Panc1 (cell line): Measurements from ENCODE around the gene TRIM54. TPM values are rescaled to one million over a fixed set of nuclear protein-coding genes. Genes with fewer than 3 reads are reported as not detected.

Source experiments
- ATAC-seq: fragments of 200-7000 bp; cut with Tn5 transposase; 2 replicates; pipeline ENCODE4 v1.9.1; 2020; ENCODE audit warnings: mild to moderate bottlenecking, moderate library complexity
- BruUV-seq: library from RNA; stranded (reverse); fragments of 400-500 nt; replicated peaks from 2 replicates; lab custom pipeline; 2021; lab: Mats Ljungman, UMichigan
- CTCF ChIA-PET: fragments of 300-600 bp; sonication (Branson Sonifier 250); formaldehyde crosslinking; loops from one replicate; lab custom pipeline; 2022; ENCODE audit warnings: antibody characterized with exemption; lab: Charles Lee
- POLR2A ChIA-PET: fragments of 300-600 bp; sonication (Branson Sonifier 250); formaldehyde crosslinking; loops from one replicate; lab custom pipeline; 2022; ENCODE audit warnings: antibody characterized with exemption; lab: Charles Lee
- DNase-seq: peaks from one replicate; pipeline ENCODE4 v3.0.0-alpha.2; 2010; ENCODE audit warnings: low read depth, low spot score
- H3K27ac ChIP-seq: 2 replicates; pipeline ENCODE4 v1.5.1; 2011; ENCODE audit warnings: mild to moderate bottlenecking, low read length, inconsistent platforms
- H3K27me3 ChIP-seq: fragments of 200-500 bp; sonication (Bioruptor generic); 2 replicates; pipeline ENCODE4 v1.6.0; 2014; ENCODE audit warnings: low read length, inconsistent platforms; ENCODE audit not compliant: control insufficient read depth, insufficient read depth
- H3K36me3 ChIP-seq: fragments of 200-500 bp; sonication (Bioruptor generic); 2 replicates; pipeline ENCODE4 v1.5.1; 2014; ENCODE audit warnings: inconsistent platforms, mild to moderate bottlenecking, low read length, moderate library complexity; ENCODE audit not compliant: control insufficient read depth, insufficient read depth
- H3K4me1 ChIP-seq: 2 replicates; pipeline ENCODE4 v1.5.1; 2011; ENCODE audit warnings: inconsistent platforms, mild to moderate bottlenecking, low read length, moderate library complexity; ENCODE audit not compliant: control insufficient read depth, insufficient read depth
- H3K4me3 ChIP-seq, 2 experiments: 2 replicates each; pipeline ENCODE4 v1.5.1; 2011 to 2012; ENCODE audit warnings: low read depth in 2 of 2, low read length in 2 of 2, mild to moderate bottlenecking in 2 of 2, inconsistent platforms in 1 of 2, moderate library complexity in 1 of 2
- H3K9me3 ChIP-seq: fragments of 200-500 bp; sonication (Bioruptor generic); 2 replicates; pipeline ENCODE4 v1.5.1; 2014; ENCODE audit warnings: low read depth, mild to moderate bottlenecking, inconsistent platforms, low read length, moderate library complexity; ENCODE audit not compliant: control insufficient read depth, insufficient read depth
- POLR2AphosphoS5 ChIP-seq: IDR thresholded peaks from 2 replicates; pipeline ENCODE4 v1.6.1; 2012; ENCODE audit warnings: mild to moderate bottlenecking, low read depth, low read length, moderate library complexity
- SIN3A ChIP-seq: IDR thresholded peaks from 2 replicates; pipeline ENCODE4 v1.6.1; 2012; ENCODE audit warnings: low read depth, mild to moderate bottlenecking, low read length, moderate library complexity, borderline replicate concordance; ENCODE audit not compliant: insufficient read depth
- TCF7L2 ChIP-seq: IDR thresholded peaks from 2 replicates; pipeline ENCODE4 v1.6.1; 2011; ENCODE audit warnings: mild to moderate bottlenecking, low read depth, low read length, inconsistent platforms
- in situ Hi-C: cut with HindIII; loops from 2 replicates; pipeline ENCODE4 v1.10.0; 2016; ENCODE audit warnings: low sequenced_read_pairs, low pct_unique_long_range_greater_than_20kb
- intact Hi-C: fragments of 100-400 bp; cut with micrococcal nuclease; formaldehyde crosslinking; loops from one replicate; pipeline ENCODE4 v1.10.0; 2022; ENCODE audit not compliant: unreplicated experiment
- total RNA-seq: library from RNA; stranded (reverse); gene quantifications from one replicate; pipeline ENCODE4 v1.2.1, GENCODE V29; 2021; ENCODE audit not compliant: unreplicated experiment
- TF ChIP-seq, protein P1 (sequence below): fragments of 450-650 bp; IDR thresholded peaks from 2 replicates; pipeline ENCODE4 v1.5.1; 2017; ENCODE audit warnings: mild to moderate bottlenecking
- TF ChIP-seq, protein P2 (sequence below), 2 experiments: IDR thresholded peaks; 2 replicates each; pipeline ENCODE4 v1.6.1; 2011 to 2012; ENCODE audit warnings: low read depth in 2 of 2, control low read depth in 1 of 2, low read length in 1 of 2, mild to moderate bottlenecking in 1 of 2, moderate library complexity in 1 of 2; ENCODE audit not compliant: insufficient read depth in 1 of 2

The TRIM54 gene
- total RNA-seq, 1 experiment from 2014 or later = 0.21 TPM

DNA sequence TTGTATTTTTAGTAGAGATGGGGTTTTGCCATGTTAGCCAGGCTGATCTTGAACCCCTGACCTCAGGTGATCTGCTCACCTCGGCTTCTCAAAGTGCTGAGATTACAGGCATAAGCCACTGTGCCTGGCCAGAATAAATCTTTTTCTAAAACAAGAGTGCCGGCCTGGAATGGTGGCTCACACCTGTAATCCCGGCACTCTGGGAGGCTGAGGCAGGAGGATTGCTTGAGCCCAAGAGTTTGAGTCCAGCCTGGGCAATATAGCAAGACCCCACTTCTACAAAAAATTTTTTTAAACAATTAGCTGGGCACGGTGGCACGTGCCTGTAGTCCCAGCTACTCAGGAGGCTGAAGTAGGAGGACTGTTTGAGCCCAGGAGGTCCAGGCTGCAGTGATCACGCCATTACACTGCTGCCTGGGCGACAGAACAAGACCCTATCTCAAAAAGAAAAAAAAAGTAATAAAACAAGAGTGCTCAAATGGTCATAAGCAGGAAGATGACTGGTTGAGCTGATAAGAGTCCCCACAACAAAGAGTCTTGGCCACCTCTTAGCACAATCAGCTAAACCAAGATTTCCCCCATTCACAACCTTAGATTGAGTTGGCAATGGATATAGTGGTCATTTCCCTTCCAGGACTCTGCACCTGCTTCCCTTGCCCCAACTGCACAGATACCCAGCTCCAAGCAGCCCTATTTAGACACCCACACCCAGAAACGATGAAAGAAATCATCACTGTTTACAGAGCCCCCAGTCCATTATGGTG is 31.8 kb downstream of the TRIM54 start:
- intact Hi-C loops = no loop called here

GRCh38 chr2:27314709-27315108 is 32.5 kb downstream of the TRIM54 start:
- Histone ChIP-seq H3K27ac (no peak overlapping the region), H3K4me3 (no peak overlapping the region), H3K9me3 (no peaks in the 10 kb centered on the region), H3K27me3 (no peaks in the 10 kb centered on the region), H3K4me1 (no peaks in the 10 kb centered on the region), H3K36me3 (no peaks in the 10 kb centered on the region)
- in situ Hi-C loops = no loop called here
- TF ChIP-seq SIN3A = no peak
- no peak for TF ChIP-seq POLR2AphosphoS5
- TF ChIP-seq, protein P1, sequence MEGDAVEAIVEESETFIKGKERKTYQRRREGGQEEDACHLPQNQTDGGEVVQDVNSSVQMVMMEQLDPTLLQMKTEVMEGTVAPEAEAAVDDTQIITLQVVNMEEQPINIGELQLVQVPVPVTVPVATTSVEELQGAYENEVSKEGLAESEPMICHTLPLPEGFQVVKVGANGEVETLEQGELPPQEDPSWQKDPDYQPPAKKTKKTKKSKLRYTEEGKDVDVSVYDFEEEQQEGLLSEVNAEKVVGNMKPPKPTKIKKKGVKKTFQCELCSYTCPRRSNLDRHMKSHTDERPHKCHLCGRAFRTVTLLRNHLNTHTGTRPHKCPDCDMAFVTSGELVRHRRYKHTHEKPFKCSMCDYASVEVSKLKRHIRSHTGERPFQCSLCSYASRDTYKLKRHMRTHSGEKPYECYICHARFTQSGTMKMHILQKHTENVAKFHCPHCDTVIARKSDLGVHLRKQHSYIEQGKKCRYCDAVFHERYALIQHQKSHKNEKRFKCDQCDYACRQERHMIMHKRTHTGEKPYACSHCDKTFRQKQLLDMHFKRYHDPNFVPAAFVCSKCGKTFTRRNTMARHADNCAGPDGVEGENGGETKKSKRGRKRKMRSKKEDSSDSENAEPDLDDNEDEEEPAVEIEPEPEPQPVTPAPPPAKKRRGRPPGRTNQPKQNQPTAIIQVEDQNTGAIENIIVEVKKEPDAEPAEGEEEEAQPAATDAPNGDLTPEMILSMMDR = no peak
- TF ChIP-seq, protein P2, sequence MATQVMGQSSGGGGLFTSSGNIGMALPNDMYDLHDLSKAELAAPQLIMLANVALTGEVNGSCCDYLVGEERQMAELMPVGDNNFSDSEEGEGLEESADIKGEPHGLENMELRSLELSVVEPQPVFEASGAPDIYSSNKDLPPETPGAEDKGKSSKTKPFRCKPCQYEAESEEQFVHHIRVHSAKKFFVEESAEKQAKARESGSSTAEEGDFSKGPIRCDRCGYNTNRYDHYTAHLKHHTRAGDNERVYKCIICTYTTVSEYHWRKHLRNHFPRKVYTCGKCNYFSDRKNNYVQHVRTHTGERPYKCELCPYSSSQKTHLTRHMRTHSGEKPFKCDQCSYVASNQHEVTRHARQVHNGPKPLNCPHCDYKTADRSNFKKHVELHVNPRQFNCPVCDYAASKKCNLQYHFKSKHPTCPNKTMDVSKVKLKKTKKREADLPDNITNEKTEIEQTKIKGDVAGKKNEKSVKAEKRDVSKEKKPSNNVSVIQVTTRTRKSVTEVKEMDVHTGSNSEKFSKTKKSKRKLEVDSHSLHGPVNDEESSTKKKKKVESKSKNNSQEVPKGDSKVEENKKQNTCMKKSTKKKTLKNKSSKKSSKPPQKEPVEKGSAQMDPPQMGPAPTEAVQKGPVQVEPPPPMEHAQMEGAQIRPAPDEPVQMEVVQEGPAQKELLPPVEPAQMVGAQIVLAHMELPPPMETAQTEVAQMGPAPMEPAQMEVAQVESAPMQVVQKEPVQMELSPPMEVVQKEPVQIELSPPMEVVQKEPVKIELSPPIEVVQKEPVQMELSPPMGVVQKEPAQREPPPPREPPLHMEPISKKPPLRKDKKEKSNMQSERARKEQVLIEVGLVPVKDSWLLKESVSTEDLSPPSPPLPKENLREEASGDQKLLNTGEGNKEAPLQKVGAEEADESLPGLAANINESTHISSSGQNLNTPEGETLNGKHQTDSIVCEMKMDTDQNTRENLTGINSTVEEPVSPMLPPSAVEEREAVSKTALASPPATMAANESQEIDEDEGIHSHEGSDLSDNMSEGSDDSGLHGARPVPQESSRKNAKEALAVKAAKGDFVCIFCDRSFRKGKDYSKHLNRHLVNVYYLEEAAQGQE (IDR thresholded peaks at IDR 0.05; ENCODE audit: insufficient read depth in 1 of 2, low read depth in 2 of 2, low read length in 1 of 2) = no peak
- no peak for TF ChIP-seq TCF7L2
- ChIA-PET POLR2A (no interaction called here), CTCF (no interaction called here)
- DNase-seq (no peak), ATAC-seq (no peak)
- intact Hi-C loops = no loop called here
- no TSS peak for BruUV-seq

More for the DNA sequence above, 31.8 kb downstream of the TRIM54 start:
- no peak for ATAC-seq
- BruUV-seq = no TSS peak
- CTCF ChIA-PET = no interaction called here
- Histone ChIP-seq H3K4me3 (no peak overlapping the region), H3K36me3 (no peaks in the 10 kb centered on the region), H3K27me3 (no peaks in the 10 kb centered on the region), H3K27ac (no peak overlapping the region), H3K9me3 (no peaks in the 10 kb centered on the region), H3K4me1 (no peaks in the 10 kb centered on the region)
- POLR2A ChIA-PET = interaction anchor here (0.6 to 0.9 kb wide), 2 partner anchors 11 to 67 kb away, joined by 4 to 12 read pairs; no protein-coding TSS in a partner anchor
- TF ChIP-seq SIN3A = no peak
- TF ChIP-seq, protein P2 (IDR thresholded peaks at IDR 0.05; ENCODE audit: insufficient read depth in 1 of 2, low read depth in 2 of 2, low read length in 1 of 2) = no peak
- TF ChIP-seq, protein P1 = no peak
- no peak for TF ChIP-seq POLR2AphosphoS5
- TF ChIP-seq TCF7L2 = no peak
- DNase-seq = no peak
- in situ Hi-C loops = no loop called here
